ENCODE measurements around the gene EYA4.

EYA4 gene

DNA sequence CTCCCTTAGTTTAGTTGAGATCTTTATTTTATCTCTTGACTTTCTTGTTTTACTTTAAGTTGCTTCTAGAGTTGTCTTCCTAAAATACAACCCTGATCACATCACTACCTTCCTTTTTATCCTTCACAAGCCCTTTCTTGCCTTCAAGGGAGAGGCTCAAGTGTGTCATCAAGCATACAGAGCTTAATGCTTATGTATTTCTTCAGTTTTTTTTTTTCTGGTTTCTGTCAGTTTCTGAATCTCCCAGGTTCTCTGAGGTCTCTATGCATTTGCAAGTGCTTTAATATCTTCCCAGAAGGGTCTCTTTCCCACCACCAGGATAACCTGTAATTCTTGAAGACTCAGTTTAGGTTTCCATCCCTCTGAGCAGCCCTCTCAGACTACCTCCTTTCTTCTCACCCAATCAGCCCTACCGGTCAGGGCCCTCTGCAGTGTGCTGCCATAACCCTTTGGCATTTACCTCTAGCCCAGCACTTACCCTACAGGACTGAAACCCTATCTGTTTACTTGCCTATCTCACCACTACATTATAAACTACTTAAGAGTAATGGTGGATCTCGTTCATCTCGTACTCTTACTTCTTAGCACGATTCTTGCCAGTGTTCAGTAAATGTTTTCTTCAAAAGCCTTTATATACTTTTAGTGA, 36.9 kb downstream of the EYA4 start:
- H3K4me1 ChIP-seq (ENCODE audit: control insufficient read depth in 1 of 2, insufficient read depth in 2 of 2, low read length in 2 of 2) = no peaks in the 10 kb centered on the region

DNA sequence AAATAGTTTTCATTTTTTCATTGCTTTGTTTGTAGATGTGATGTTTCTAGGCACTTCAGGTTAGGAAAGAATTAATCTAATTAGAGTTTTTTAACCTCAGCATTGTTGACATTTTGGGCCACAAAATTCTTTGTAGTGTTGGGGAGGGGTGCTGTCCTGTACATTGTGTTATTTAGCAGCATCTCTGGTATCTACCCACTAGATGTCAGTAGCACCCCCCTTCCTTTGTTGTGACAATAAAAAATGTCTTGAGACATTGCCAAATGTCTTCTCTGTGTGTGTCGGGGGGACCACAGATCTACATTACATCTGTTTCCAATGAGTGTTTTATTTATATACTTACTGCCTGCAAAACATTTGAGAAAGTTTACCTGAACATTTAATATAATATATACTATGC, 45.6 kb downstream of the EYA4 start:
- H3K27me3 ChIP-seq (ENCODE audit: control insufficient read depth in 1 of 2, insufficient read depth in 2 of 2, low read length in 2 of 2) = no peaks in the 10 kb centered on the region
- no peaks in the 10 kb centered on the region for H3K36me3 ChIP-seq (ENCODE audit: control insufficient read depth in 1 of 2, insufficient read depth in 2 of 2, low read length in 2 of 2)
- H3K4me1 ChIP-seq (ENCODE audit: control insufficient read depth in 1 of 2, insufficient read depth in 2 of 2, low read length in 2 of 2) = no peaks in the 10 kb centered on the region
- no peaks in the 10 kb centered on the region for H3K9me3 ChIP-seq (ENCODE audit: control insufficient read depth in 1 of 2, low read length in 2 of 2)
- H3K9ac ChIP-seq (ENCODE audit: low read depth in 1 of 2, low read length in 2 of 2) = no peak overlapping the region
- no peak overlapping the region for H3K4me3 ChIP-seq (ENCODE audit: low read depth in 1 of 2, low read length in 2 of 2)
- H3K27ac ChIP-seq (ENCODE audit: low read depth, low read length) = no peak overlapping the region

More for the DNA sequence above, 36.9 kb downstream of the EYA4 start:
- Histone ChIP-seq H3K9ac (ENCODE audit: low read depth in 1 of 2, low read length in 2 of 2) (no peak overlapping the region), H3K4me3 (ENCODE audit: low read depth in 1 of 2, low read length in 2 of 2) (no peak overlapping the region), H3K36me3 (ENCODE audit: control insufficient read depth in 1 of 2, insufficient read depth in 2 of 2, low read length in 2 of 2) (no peaks in the 10 kb centered on the region), H3K27ac (ENCODE audit: low read depth, low read length) (no peak overlapping the region), H3K9me3 (ENCODE audit: control insufficient read depth in 1 of 2, low read length in 2 of 2) (no peaks in the 10 kb centered on the region), H3K27me3 (ENCODE audit: control insufficient read depth in 1 of 2, insufficient read depth in 2 of 2, low read length in 2 of 2) (no peaks in the 10 kb centered on the region)

GRCh38 chr6:133288662-133289061, 47.5 kb downstream of the EYA4 start:
- Histone ChIP-seq H3K27me3 (ENCODE audit: control insufficient read depth in 1 of 2, insufficient read depth in 2 of 2, low read length in 2 of 2) (no peaks in the 10 kb centered on the region), H3K36me3 (ENCODE audit: control insufficient read depth in 1 of 2, insufficient read depth in 2 of 2, low read length in 2 of 2) (no peaks in the 10 kb centered on the region), H3K9ac (ENCODE audit: low read depth in 1 of 2, low read length in 2 of 2) (no peak overlapping the region), H3K4me3 (ENCODE audit: low read depth in 1 of 2, low read length in 2 of 2) (no peak overlapping the region), H3K9me3 (ENCODE audit: control insufficient read depth in 1 of 2, low read length in 2 of 2) (no peaks in the 10 kb centered on the region), H3K4me1 (ENCODE audit: control insufficient read depth in 1 of 2, insufficient read depth in 2 of 2, low read length in 2 of 2) (no peaks in the 10 kb centered on the region), H3K27ac (ENCODE audit: low read depth, low read length) (no peak overlapping the region)

DNA sequence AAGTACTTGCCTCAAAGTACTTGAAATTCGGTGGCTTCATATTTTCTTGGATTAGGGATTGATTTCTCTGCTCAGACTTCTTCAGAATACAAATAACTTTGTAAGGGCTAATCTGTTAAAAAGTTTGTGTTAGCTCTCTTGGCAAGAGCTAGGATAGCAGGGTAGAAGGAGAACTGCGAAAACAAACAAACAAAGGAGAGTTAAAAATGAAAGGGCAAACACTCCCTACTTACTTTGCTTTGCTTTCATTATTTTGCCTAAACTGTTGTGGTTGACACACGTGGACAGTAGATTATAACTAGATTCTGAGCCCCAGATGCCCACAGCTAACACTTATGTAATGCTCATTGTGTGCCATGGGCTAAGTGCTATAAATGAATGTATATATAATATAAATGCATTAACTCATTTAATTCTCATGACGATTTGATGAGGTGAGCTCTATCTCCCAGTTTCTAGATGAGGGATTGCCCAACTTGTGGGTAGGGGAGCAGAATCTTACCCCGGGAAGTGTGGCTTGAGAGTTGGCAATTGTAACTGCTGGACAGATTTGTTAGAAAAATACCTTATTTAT, 48.7 kb downstream of the EYA4 start:
- no peak overlapping the region for H3K9ac ChIP-seq (ENCODE audit: low read depth in 1 of 2, low read length in 2 of 2)
- no peaks in the 10 kb centered on the region for H3K27me3 ChIP-seq (ENCODE audit: control insufficient read depth in 1 of 2, insufficient read depth in 2 of 2, low read length in 2 of 2)
- H3K4me1 ChIP-seq (ENCODE audit: control insufficient read depth in 1 of 2, insufficient read depth in 2 of 2, low read length in 2 of 2) = no peaks in the 10 kb centered on the region
- H3K4me3 ChIP-seq (ENCODE audit: low read depth in 1 of 2, low read length in 2 of 2) = no peak overlapping the region
- H3K36me3 ChIP-seq (ENCODE audit: control insufficient read depth in 1 of 2, insufficient read depth in 2 of 2, low read length in 2 of 2) = no peaks in the 10 kb centered on the region
- no peaks in the 10 kb centered on the region for H3K9me3 ChIP-seq (ENCODE audit: control insufficient read depth in 1 of 2, low read length in 2 of 2)
- no peak overlapping the region for H3K27ac ChIP-seq (ENCODE audit: low read depth, low read length)

- Histone ChIP-seq H3K4me3 (ENCODE audit: low read depth in 1 of 2, low read length in 2 of 2) (no peak overlapping the region), H3K36me3 (ENCODE audit: control insufficient read depth in 1 of 2, insufficient read depth in 2 of 2, low read length in 2 of 2) (no peaks in the 10 kb centered on the region), H3K27ac (ENCODE audit: low read depth, low read length) (no peak overlapping the region), H3K9me3 (ENCODE audit: control insufficient read depth in 1 of 2, low read length in 2 of 2) (no peaks in the 10 kb centered on the region), H3K27me3 (ENCODE audit: control insufficient read depth in 1 of 2, insufficient read depth in 2 of 2, low read length in 2 of 2) (no peaks in the 10 kb centered on the region), H3K9ac (ENCODE audit: low read depth in 1 of 2, low read length in 2 of 2) (no peak overlapping the region), H3K4me1 (ENCODE audit: control insufficient read depth in 1 of 2, insufficient read depth in 2 of 2, low read length in 2 of 2) (no peaks in the 10 kb centered on the region)
These were observed 49.8 kb downstream of the EYA4 start for GRCh38 chr6:133290930-133291329.

GRCh38 chr6:133291671-133292070, 50.5 kb downstream of the EYA4 start:
- H3K27ac ChIP-seq (ENCODE audit: low read depth, low read length) = no peak overlapping the region
- H3K9ac ChIP-seq (ENCODE audit: low read depth in 1 of 2, low read length in 2 of 2) = no peak overlapping the region
- H3K9me3 ChIP-seq (ENCODE audit: control insufficient read depth in 1 of 2, low read length in 2 of 2) = no peaks in the 10 kb centered on the region
- no peaks in the 10 kb centered on the region for H3K36me3 ChIP-seq (ENCODE audit: control insufficient read depth in 1 of 2, insufficient read depth in 2 of 2, low read length in 2 of 2)
- H3K4me1 ChIP-seq (ENCODE audit: control insufficient read depth in 1 of 2, insufficient read depth in 2 of 2, low read length in 2 of 2) = no peaks in the 10 kb centered on the region
- H3K27me3 ChIP-seq (ENCODE audit: control insufficient read depth in 1 of 2, insufficient read depth in 2 of 2, low read length in 2 of 2) = no peaks in the 10 kb centered on the region
- no peak overlapping the region for H3K4me3 ChIP-seq (ENCODE audit: low read depth in 1 of 2, low read length in 2 of 2)

DNA sequence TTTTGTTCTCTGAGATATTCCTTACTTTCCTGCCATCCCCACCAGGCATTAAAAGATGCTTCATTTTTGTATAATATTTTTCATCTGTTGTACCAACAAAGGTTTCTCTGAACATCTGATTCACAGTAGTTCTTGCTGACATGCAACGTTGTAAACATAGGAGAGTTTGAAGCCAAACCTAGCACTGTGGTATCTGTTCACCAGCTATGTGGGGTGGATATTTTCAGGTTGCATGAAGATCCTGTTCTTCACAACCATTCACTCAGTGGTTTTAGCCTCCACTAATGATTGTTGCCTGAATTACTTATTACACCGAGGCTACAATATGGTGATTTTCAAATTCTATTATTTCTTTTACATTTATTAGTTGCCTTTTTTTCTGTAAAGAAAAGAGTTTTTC, 56.5 kb downstream of the EYA4 start:
- H3K27ac ChIP-seq (ENCODE audit: low read depth, low read length) = no peak overlapping the region
- H3K9ac ChIP-seq (ENCODE audit: low read depth in 1 of 2, low read length in 2 of 2) = no peak overlapping the region
- H3K4me3 ChIP-seq (ENCODE audit: low read depth in 1 of 2, low read length in 2 of 2) = no peak overlapping the region
- H3K9me3 ChIP-seq (ENCODE audit: control insufficient read depth in 1 of 2, low read length in 2 of 2) = no peaks in the 10 kb centered on the region
- no peaks in the 10 kb centered on the region for H3K27me3 ChIP-seq (ENCODE audit: control insufficient read depth in 1 of 2, insufficient read depth in 2 of 2, low read length in 2 of 2)
- no peaks in the 10 kb centered on the region for H3K36me3 ChIP-seq (ENCODE audit: control insufficient read depth in 1 of 2, insufficient read depth in 2 of 2, low read length in 2 of 2)
- no peaks in the 10 kb centered on the region for H3K4me1 ChIP-seq (ENCODE audit: control insufficient read depth in 1 of 2, insufficient read depth in 2 of 2, low read length in 2 of 2)

GRCh38 chr6:133298335-133298734, 57.2 kb downstream of the EYA4 start:
- H3K27ac ChIP-seq (ENCODE audit: low read depth, low read length) = no peak overlapping the region
- no peaks in the 10 kb centered on the region for H3K27me3 ChIP-seq (ENCODE audit: control insufficient read depth in 1 of 2, insufficient read depth in 2 of 2, low read length in 2 of 2)
- no peak overlapping the region for H3K9ac ChIP-seq (ENCODE audit: low read depth in 1 of 2, low read length in 2 of 2)
- no peaks in the 10 kb centered on the region for H3K9me3 ChIP-seq (ENCODE audit: control insufficient read depth in 1 of 2, low read length in 2 of 2)
- H3K4me1 ChIP-seq (ENCODE audit: control insufficient read depth in 1 of 2, insufficient read depth in 2 of 2, low read length in 2 of 2) = no peaks in the 10 kb centered on the region
- H3K36me3 ChIP-seq (ENCODE audit: control insufficient read depth in 1 of 2, insufficient read depth in 2 of 2, low read length in 2 of 2) = no peaks in the 10 kb centered on the region
- no peak overlapping the region for H3K4me3 ChIP-seq (ENCODE audit: low read depth in 1 of 2, low read length in 2 of 2)

DNA sequence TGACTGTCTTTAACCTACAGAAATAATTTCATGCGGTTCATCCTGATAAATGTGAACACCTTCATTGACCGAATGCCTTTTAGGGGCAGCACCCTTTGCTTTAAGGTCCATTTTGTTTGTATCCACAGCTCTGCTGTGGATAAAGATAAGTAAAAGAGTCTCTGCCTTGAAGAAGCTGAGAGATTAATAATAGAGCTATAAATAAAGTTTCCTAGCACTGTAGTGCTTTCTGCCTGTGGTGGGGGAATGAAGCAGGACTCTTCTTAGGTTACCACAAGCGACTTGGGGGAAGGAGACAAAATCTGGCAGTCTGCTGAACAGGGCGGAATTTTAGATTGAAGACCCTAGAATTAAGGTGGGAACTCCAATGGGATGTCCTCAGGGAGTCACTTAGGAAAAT, 57.6 kb downstream of the EYA4 start:
- Histone ChIP-seq H3K4me1 (ENCODE audit: control insufficient read depth in 1 of 2, insufficient read depth in 2 of 2, low read length in 2 of 2) (no peaks in the 10 kb centered on the region), H3K9ac (ENCODE audit: low read depth in 1 of 2, low read length in 2 of 2) (no peak overlapping the region)

DNA sequence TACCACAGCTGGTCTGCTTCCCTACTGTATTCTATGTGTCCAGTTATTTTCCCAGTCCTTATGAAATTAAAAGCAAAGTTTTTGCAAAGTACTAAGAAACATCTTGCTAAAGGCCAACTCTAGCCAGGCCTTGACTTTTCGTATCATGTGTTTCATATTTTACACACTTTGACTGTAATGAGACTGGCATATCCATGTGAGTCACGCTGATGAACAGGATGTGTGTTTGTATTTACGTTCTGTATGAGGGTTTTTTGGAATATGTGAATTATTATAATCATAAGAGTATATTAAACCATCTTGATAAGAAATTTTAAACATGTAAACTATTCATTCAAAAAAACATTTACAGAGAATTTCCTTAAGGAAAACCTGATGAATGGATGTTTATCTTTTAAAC, 59.7 kb downstream of the EYA4 start:
- Histone ChIP-seq H3K36me3 (ENCODE audit: control insufficient read depth in 1 of 2, insufficient read depth in 2 of 2, low read length in 2 of 2) (no peaks in the 10 kb centered on the region), H3K4me1 (ENCODE audit: control insufficient read depth in 1 of 2, insufficient read depth in 2 of 2, low read length in 2 of 2) (no peaks in the 10 kb centered on the region), H3K27ac (ENCODE audit: low read depth, low read length) (no peak overlapping the region), H3K27me3 (ENCODE audit: control insufficient read depth in 1 of 2, insufficient read depth in 2 of 2, low read length in 2 of 2) (no peaks in the 10 kb centered on the region), H3K9ac (ENCODE audit: low read depth in 1 of 2, low read length in 2 of 2) (no peak overlapping the region), H3K9me3 (ENCODE audit: control insufficient read depth in 1 of 2, low read length in 2 of 2) (no peaks in the 10 kb centered on the region), H3K4me3 (ENCODE audit: low read depth in 1 of 2, low read length in 2 of 2) (no peak overlapping the region)

More for the DNA sequence above, 57.6 kb downstream of the EYA4 start:
- Histone ChIP-seq H3K9me3 (ENCODE audit: control insufficient read depth in 1 of 2, low read length in 2 of 2) (no peaks in the 10 kb centered on the region), H3K4me3 (ENCODE audit: low read depth in 1 of 2, low read length in 2 of 2) (no peak overlapping the region), H3K36me3 (ENCODE audit: control insufficient read depth in 1 of 2, insufficient read depth in 2 of 2, low read length in 2 of 2) (no peaks in the 10 kb centered on the region), H3K27me3 (ENCODE audit: control insufficient read depth in 1 of 2, insufficient read depth in 2 of 2, low read length in 2 of 2) (no peaks in the 10 kb centered on the region), H3K27ac (ENCODE audit: low read depth, low read length) (no peak overlapping the region)
